Memory B cell (primary cell): Measurements from ENCODE around the gene CSH1.
A peak's percentile ranks its signal among the peaks of the same experiment; 100 is the strongest.
"Not testable (repeated sequence)": the region's sequence is repeated elsewhere in the genome, so short reads cannot be mapped to it uniquely, and the experiment has no call there.

Source experiments
- ATAC-seq: fragments of 150-1000 bp; cut with Tn5 transposase; 2 replicates; pipeline ENCODE4 v1.10.0; 2021; ENCODE audit warnings: low read depth, mild to moderate bottlenecking, moderate library complexity
- DNase-seq, 2 donors: peaks; one replicate each; pipeline ENCODE4 v3.0.0; 2022; ENCODE audit warnings: low spot score in 2 of 2
- H3K27ac Mint-ChIP-seq: one replicate; pipeline ENCODE4 v1.8.0; 2022; ENCODE audit warnings: mild to moderate bottlenecking, moderate library complexity, mixed read lengths
- H3K27me3 Mint-ChIP-seq: one replicate; pipeline ENCODE4 v1.8.0; 2022; ENCODE audit warnings: mixed read lengths
- H3K36me3 Mint-ChIP-seq: one replicate; pipeline ENCODE4 v1.8.0; 2022; ENCODE audit warnings: mild to moderate bottlenecking, mixed read lengths
- H3K4me1 Mint-ChIP-seq: one replicate; pipeline ENCODE4 v1.8.0; 2022; ENCODE audit warnings: mixed read lengths
- H3K4me3 Mint-ChIP-seq: one replicate; pipeline ENCODE4 v1.8.0; 2022; ENCODE audit warnings: mild to moderate bottlenecking, moderate library complexity, mixed read lengths
- H3K9me3 Mint-ChIP-seq: one replicate; pipeline ENCODE4 v1.8.0; 2022; ENCODE audit warnings: mixed read lengths

The CSH1 gene

GRCh38 chr17:63896524-63897354 lies at the start of gene CSH1:
Gene CSH1 (minus strand): TSS chr17:63896574. CDS start chr17:63896511, 63 bp downstream.
- not testable (repeated sequence) for H3K4me1 Mint-ChIP-seq, DNase-seq, H3K4me3 Mint-ChIP-seq, H3K27ac Mint-ChIP-seq, H3K27me3 Mint-ChIP-seq, H3K36me3 Mint-ChIP-seq, H3K9me3 Mint-ChIP-seq
- peak; percentile 67 for ATAC-seq

- peak; percentile 46 for ATAC-seq
- DNase-seq, result no peak
- Mint-ChIP-seq H3K27ac (peak overlapping the region; percentile 88), H3K4me3 (peak overlapping the region; percentile 89), H3K9me3 (no peaks in the 10 kb centered on the region), H3K36me3 (peaks cover 2% of the 10 kb centered on the region), H3K27me3 (no peaks in the 10 kb centered on the region), H3K4me1 (peaks cover 34% of the 10 kb centered on the region)
Measured at GRCh38 chr17:63945784-63946439, 49.5 kb upstream of the CSH1 start.

- ATAC-seq (no peak), DNase-seq (no peak)
- no peaks in the 10 kb centered on the region for H3K27me3 Mint-ChIP-seq
- H3K4me3 Mint-ChIP-seq, result peak overlapping the region; percentile 89
- peaks cover 31% of the 10 kb centered on the region for H3K4me1 Mint-ChIP-seq
- H3K27ac Mint-ChIP-seq, result peak overlapping the region; percentile 88
- no peaks in the 10 kb centered on the region for H3K9me3 Mint-ChIP-seq
- H3K36me3 Mint-ChIP-seq, result peaks cover 2% of the 10 kb centered on the region
Measured at GRCh38 chr17:63944736-63945499, 48.5 kb upstream of the CSH1 start.

- ATAC-seq, result no peak
- no peak for DNase-seq
- Mint-ChIP-seq H3K27me3 (no peaks in the 10 kb centered on the region), H3K9me3 (no peaks in the 10 kb centered on the region), H3K4me1 (peaks cover 39% of the 10 kb centered on the region), H3K36me3 (peaks cover 2% of the 10 kb centered on the region), H3K4me3 (no peak overlapping the region), H3K27ac (no peak overlapping the region)
Measured at GRCh38 chr17:63943745-63944144, 47.4 kb upstream of the CSH1 start.

GRCh38 chr17:63942309-63942985 lies 46.1 kb upstream of the CSH1 start:
- Mint-ChIP-seq H3K27me3 (no peaks in the 10 kb centered on the region), H3K4me1 (peaks cover 47% of the 10 kb centered on the region), H3K9me3 (no peaks in the 10 kb centered on the region), H3K36me3 (peaks cover 2% of the 10 kb centered on the region), H3K4me3 (no peak overlapping the region), H3K27ac (no peak overlapping the region)
- ATAC-seq, result no peak
- no peak for DNase-seq

- Mint-ChIP-seq H3K9me3 (no peaks in the 10 kb centered on the region), H3K27ac (no peak overlapping the region), H3K4me1 (peaks cover 45% of the 10 kb centered on the region), H3K36me3 (peaks cover 2% of the 10 kb centered on the region), H3K4me3 (no peak overlapping the region), H3K27me3 (no peaks in the 10 kb centered on the region)
- DNase-seq, result no peak
- no peak for ATAC-seq
Measured at GRCh38 chr17:63941751-63942150, 45.4 kb upstream of the CSH1 start.

- no peaks in the 10 kb centered on the region for H3K27me3 Mint-ChIP-seq
- H3K9me3 Mint-ChIP-seq, result peaks cover under 1% of the 10 kb centered on the region
- no peak overlapping the region for H3K4me3 Mint-ChIP-seq
- no peak for DNase-seq
- peaks cover 2% of the 10 kb centered on the region for H3K36me3 Mint-ChIP-seq
- H3K27ac Mint-ChIP-seq, result no peak overlapping the region
- ATAC-seq, result no peak
- H3K4me1 Mint-ChIP-seq, result peaks cover 41% of the 10 kb centered on the region
Measured at GRCh38 chr17:63941162-63941561, 44.8 kb upstream of the CSH1 start.

GRCh38 chr17:63940584-63940983 lies 44.2 kb upstream of the CSH1 start:
- Mint-ChIP-seq H3K27me3 (no peaks in the 10 kb centered on the region), H3K36me3 (peaks cover 4% of the 10 kb centered on the region), H3K4me1 (peaks cover 39% of the 10 kb centered on the region), H3K27ac (no peak overlapping the region), H3K4me3 (no peak overlapping the region), H3K9me3 (peaks cover 1% of the 10 kb centered on the region)
- no peak for DNase-seq
- no peak for ATAC-seq

- Mint-ChIP-seq H3K4me1 (peaks cover 39% of the 10 kb centered on the region), H3K27ac (peak overlapping the region; percentile 81), H3K36me3 (peaks cover 4% of the 10 kb centered on the region), H3K27me3 (no peaks in the 10 kb centered on the region), H3K9me3 (peaks cover 1% of the 10 kb centered on the region), H3K4me3 (no peak overlapping the region)
- DNase-seq (no peak), ATAC-seq (no peak)
Measured at GRCh38 chr17:63939884-63940283, 43.5 kb upstream of the CSH1 start.

- peaks cover 40% of the 10 kb centered on the region for H3K4me1 Mint-ChIP-seq
- H3K27me3 Mint-ChIP-seq, result no peaks in the 10 kb centered on the region
- H3K36me3 Mint-ChIP-seq, result peaks cover 4% of the 10 kb centered on the region
- peak overlapping the region; percentile 81 for H3K27ac Mint-ChIP-seq
- peaks cover 1% of the 10 kb centered on the region for H3K9me3 Mint-ChIP-seq
- no peak for DNase-seq
- ATAC-seq, result no peak
- H3K4me3 Mint-ChIP-seq, result no peak overlapping the region
Measured at GRCh38 chr17:63939401-63939800, 43.0 kb upstream of the CSH1 start.

- peaks cover 2% of the 10 kb centered on the region for H3K36me3 Mint-ChIP-seq
Measured at GRCh38 chr17:63937920-63938319, 41.5 kb upstream of the CSH1 start.

GRCh38 chr17:63937319-63937718 lies 40.9 kb upstream of the CSH1 start:
- no peak for ATAC-seq
- H3K4me3 Mint-ChIP-seq, result no peak overlapping the region

More at GRCh38 chr17:63937920-63938319, 41.5 kb upstream of the CSH1 start:
- DNase-seq, result no peak
- Mint-ChIP-seq H3K9me3 (peaks cover 1% of the 10 kb centered on the region), H3K27me3 (no peaks in the 10 kb centered on the region), H3K27ac (no peak overlapping the region), H3K4me1 (peaks cover 46% of the 10 kb centered on the region), H3K4me3 (no peak overlapping the region)
- ATAC-seq, result no peak

GRCh38 chr17:63934183-63935112 lies 38.1 kb upstream of the CSH1 start:
- H3K4me3 Mint-ChIP-seq, result peak overlapping the region; percentile 67
- ATAC-seq, result no peak
- DNase-seq, result no peak
- peaks cover 47% of the 10 kb centered on the region for H3K4me1 Mint-ChIP-seq
- H3K9me3 Mint-ChIP-seq, result peaks cover 1% of the 10 kb centered on the region
- H3K36me3 Mint-ChIP-seq, result peaks cover 26% of the 10 kb centered on the region
- H3K27me3 Mint-ChIP-seq, result no peaks in the 10 kb centered on the region
- no peak overlapping the region for H3K27ac Mint-ChIP-seq

More at GRCh38 chr17:63937319-63937718, 40.9 kb upstream of the CSH1 start:
- DNase-seq, result no peak
- Mint-ChIP-seq H3K4me1 (peaks cover 44% of the 10 kb centered on the region), H3K27me3 (no peaks in the 10 kb centered on the region), H3K27ac (no peak overlapping the region), H3K36me3 (peaks cover 2% of the 10 kb centered on the region), H3K9me3 (peaks cover 1% of the 10 kb centered on the region)
